SHP77 treated with DMSO at 0.1 percent for 48 hours (cell line): ENCODE measurements around the gene PDE4D.
A peak's percentile ranks its signal among the peaks of the same experiment; 100 is the strongest.

Experiments used
- DNase-seq: peaks from one replicate; lab custom pipeline; 2025; lab: John Stamatoyannopoulos, UW

PDE4D gene

DNA sequence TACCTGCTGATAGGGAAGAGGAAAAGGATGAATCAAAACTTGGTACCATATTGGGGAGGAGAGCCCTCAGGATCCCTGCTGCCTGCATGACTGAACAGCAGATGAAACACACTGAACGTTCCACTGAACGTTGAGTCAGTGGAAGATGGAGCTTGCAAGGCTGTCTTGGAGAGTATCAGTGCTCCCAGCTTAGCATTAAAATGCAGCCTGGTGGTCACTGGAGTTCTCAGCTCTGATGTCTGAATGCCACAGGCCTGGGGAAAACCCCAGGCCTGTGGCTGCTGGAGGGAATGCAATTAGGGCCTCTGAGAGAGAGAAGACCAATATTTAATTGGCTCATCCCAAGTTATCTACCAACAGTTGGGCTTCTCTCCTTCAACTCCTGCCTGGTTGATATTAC is 54.5 kb downstream of the PDE4D start:
- no peak for DNase-seq

DNA sequence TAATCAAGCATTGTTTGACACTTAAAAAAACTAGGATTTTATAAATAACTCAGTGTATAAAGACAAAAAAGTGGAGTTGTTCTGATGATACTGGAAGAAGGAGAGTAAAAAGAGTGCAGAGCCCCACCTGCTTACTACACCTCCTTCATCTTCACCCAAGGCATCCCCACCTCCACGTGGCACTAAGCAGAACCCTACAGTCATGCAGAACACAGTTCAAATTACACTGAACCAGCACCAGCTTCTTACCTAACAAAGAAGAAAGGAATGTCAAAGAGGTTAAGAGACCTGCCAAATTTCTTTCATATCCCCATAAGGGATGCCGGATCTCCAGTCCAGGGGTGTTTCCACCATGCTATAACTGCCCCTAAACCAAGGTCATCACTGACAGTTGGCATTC is 55.5 kb downstream of the PDE4D start:
- DNase-seq, result no peak

DNA sequence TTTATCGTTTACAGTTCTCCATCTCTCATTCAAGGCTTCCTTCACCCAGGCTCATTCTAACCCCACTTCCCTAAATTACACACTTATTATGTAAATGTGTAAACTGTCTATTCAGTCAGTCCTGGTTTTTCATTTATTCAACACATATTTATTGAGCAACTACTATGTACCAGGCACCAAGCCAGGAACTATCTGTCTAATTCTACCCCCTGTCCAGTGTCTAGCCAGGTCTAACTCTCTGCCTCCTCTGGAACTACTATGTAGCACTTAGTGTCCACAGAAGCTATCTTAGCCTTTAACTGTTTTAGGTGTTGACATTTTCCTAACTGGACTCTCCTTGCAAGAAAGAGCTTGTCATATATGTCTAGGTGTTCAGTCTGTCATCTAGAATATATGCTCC is 56.5 kb downstream of the PDE4D start:
- DNase-seq, result no peak

DNA sequence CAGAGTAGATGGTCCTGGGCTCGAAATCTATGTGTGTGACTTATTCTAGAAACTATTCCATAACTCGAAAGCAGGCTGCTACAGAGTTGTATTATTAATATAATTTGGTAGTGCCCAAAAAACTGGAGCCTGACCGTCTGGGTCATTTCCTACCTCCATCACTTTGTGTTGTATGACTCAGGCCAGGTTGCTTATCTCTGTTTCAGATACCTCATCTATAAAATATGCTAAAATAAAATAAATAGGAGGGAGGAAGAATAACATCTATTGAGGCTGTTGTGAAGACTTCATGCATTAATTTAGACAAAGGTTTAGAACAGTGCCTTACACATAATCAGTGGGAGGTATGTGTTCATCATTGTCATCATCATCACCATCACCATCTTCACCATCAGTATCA is 57.7 kb downstream of the PDE4D start:
- no peak for DNase-seq

DNA sequence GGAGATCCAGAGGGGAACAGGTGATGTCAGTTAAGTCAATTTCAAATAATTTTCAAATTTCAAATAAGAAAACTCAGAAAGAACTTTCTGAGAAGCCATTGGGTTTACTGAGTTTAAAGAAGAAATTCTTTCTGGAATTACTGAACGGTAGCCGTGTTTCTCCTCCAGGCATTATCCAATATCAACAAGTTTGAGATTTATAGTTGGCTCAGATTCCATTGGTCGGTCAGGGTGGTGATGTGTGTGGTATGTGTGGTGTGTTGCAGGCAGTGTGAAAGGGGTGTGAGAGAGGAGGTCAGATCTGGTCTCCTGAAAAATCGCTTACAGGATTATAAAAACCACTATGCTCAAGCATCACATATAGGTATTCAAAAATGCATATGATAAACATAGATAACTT is 60.1 kb downstream of the PDE4D start:
- DNase-seq, result no peak

DNA sequence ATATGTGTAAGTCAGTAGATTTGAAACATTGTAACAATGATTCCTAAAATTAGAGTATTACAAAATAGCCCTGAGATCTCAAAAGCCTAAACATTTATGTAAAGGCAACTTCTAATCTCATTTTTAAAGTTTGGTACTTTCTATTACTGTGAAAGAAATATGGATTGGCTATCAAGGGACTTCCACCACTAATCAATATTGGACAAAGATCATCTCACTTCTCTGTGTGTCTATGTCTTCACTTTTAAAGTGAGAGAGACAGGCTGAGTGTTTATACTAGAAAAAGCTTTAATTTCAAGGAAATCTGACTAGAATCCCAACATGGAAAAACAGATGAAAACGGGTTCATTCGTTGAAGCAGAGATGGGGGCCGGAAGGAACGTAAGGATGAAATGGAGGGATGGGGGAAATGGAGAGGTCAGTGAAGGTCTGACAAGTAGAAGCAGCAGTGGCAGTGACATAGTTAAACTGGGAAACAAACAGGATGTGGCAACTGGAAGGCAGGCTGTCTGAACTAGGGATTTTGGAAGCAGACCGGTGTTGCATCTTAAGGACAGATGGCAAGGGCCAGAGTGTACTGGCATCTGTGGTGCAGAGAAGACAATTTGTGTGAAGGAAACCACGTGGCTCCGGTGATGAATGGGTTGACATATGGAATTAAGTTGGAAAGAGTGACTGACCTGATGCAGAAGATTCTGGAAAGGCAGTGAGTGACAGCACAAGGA is 60.8 kb downstream of the PDE4D start:
- DNase-seq, result no peak

DNA sequence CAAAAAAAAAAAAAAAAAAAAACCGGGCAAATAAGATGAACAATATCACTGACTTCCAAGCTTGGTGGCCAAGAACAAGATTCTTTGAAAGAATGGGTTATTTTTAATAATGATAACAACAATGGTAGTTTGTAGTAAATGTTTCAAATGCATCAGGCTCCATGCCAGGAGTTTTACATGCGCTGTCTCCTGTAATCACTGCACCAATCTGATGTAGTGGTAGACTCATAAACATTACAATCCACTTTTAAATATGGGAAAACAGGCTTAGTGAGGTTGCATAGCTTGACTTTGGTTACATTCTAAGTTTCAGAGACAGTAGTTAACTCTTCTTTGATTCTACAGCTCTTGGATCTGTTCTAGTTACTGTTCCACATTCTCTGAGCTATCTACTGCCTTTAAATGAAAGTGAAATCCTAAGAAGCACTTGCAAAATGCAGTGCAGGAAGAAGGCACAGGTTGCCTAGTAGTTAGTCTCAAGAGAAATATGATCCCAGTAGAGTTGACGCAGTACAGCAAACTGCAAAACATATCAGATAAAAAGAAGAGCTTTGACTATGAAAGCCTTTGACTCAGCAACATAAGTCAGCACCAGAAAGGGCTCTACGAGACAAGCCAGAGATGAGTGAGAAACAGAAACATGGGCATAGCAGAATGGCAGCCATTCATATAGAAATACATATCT is 62.1 kb downstream of the PDE4D start:
- DNase-seq, result no peak

DNA sequence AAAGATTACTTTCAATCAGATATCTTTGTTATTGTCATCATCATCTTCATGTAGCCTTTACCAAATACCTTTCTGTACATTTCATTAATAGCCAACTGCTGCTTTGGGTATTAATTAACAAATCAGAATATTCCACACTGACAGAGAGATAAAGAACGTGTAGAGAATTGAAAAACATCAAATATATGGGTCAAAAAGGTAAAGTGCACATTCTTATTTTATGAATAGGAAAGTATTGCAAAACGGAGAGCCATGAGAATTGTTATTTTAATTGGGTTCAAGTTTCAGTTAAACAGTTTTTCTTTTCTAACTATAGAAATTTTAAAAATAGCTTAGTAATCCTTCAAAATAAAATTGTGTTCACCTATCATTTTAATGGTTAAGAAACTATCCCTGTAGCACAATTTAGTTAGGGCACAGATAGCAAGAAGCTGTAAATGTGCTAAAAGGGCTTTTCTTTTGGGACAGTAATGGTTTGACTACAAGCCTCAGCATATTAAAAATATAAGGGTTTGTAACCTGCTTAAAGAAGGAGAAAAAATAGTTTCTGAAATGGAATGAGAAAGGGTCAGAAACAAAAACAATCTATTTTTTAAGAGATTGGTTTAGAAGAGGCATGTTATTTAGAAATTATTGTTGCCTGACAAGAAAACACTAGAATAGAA is 62.9 kb downstream of the PDE4D start:
- no peak for DNase-seq

DNA sequence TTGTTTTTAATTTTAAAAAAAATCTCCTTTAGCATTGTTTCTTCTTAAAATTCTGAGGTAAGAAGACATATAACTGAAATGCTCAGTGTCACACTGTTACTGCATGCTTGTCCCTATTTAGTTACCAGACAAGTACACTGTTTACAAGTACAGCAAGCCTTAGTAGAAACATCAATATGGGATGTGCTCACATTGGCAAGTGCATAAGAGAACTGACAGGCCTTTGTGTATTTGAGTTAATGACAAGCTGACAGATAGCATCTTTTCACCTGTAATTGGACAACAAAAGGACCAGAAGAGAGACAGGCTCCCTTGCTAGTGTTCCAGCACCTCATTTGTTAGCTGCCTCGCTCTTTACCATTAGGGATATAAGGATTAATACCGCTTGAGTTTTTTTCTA is 63.6 kb downstream of the PDE4D start:
- DNase-seq, result no peak

DNA sequence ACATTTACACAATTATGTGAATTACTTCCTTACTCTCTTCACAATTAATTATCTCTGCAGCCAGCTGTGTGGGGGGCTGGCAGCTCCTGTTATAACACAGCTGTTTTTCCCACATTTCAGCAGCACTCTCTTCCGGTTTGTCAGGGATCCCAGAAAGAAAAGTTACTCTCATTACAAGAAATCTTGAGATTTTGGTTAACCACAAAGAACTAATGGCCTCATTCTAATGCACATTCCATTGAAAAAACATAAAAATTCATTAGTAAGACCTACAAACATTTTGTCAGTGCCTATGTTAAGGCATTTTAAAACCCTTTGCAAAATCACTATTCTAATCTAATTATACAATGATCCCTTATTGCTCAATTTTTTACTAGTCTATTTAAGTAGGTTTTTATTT is 64.1 kb downstream of the PDE4D start:
- DNase-seq, result no peak

DNA sequence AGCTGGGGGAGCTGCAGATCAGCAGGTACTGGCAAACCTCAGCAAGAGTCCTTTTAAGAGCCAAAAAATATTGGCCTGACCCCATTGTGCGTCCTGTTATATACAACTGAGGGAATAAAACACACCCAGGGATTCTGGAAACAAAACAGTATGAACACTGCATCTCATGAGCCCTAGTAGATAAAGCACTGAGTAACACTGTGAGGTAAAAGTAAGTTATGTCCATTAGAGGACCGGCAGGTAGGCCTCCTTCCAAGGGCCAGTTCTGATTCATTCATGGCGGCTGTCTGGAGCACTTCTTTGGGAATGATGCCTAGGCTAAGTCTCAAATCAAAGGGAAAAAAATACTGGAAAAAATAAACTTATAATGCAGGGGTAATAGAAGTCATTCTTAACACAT is 64.9 kb downstream of the PDE4D start:
- no peak for DNase-seq

DNA sequence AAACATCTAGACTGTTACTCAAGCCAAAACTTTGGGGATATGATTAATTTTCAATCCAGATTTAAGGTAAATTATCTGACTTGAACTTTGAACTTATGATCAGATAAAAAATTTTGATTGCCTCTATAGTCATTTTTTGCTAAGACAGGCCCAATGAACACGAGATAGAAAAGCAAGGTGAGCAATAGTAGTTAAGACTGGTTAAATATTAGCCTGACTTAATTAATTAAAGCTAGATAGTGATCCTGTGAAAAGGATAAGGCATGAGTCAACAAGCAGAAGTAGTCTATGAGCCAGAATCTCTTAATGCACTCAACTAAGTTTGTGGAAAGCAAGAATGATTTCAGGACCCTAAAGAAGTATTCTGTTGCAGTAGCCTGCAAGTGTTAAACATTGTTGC is 66.5 kb downstream of the PDE4D start:
- DNase-seq, result no peak

DNA sequence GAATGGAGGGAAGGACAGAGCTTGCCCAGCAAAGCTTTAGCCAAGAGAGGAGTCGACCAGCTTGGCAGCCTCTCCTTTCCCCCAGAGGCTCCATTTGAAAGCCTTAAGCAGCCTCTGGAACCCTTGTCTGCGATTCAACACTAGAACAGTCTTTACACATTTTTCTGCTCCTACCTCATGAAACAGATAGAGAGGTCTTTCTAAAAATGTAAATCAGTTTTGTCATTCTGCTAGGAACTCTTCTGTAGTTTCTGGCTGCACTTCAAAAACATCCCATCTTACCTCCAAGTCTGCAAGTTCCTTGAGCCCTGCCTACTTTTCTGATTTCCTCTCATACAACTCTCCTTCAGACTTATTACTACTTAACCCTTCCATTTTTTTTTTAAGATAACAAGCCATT is 70.1 kb downstream of the PDE4D start:
- no peak for DNase-seq

DNA sequence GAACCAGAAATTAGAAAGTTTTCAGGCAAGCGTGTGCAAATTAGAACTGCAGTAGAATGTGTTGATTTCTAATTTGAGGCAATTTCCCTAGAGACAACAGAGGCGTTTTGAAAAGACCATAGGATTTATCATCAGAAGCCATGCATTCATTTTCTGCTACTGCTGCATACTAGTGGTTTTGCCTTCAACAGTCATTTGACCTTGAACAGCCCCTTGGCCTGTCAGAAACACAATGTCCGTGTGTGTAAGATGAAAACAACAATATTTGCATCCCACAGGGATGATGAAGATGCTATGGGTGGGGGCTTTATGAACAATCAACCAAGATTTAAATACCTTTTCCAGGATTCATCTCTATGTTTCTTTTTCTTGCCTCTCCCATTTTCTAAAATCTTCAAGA is 73.7 kb downstream of the PDE4D start:
- no peak for DNase-seq

DNA sequence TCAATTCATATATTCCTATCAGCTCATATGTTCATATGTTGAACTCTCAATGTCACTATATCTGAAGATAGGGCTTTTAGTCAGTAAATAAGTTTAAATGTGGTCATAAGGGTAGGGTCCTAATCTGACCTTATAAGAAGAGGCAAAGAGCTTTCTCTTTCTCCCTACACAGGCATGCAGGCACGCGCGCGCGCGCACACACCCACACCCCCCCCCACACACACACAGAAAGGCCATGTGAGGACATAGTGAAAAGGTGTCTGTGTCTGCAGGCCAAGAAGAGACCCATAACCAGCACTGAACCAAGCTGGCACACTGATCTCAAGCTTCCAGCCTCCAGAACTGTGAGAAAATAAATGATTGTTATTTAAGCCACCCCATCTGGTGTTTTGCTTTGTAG is 76.0 kb downstream of the PDE4D start:
- no peak for DNase-seq

DNA sequence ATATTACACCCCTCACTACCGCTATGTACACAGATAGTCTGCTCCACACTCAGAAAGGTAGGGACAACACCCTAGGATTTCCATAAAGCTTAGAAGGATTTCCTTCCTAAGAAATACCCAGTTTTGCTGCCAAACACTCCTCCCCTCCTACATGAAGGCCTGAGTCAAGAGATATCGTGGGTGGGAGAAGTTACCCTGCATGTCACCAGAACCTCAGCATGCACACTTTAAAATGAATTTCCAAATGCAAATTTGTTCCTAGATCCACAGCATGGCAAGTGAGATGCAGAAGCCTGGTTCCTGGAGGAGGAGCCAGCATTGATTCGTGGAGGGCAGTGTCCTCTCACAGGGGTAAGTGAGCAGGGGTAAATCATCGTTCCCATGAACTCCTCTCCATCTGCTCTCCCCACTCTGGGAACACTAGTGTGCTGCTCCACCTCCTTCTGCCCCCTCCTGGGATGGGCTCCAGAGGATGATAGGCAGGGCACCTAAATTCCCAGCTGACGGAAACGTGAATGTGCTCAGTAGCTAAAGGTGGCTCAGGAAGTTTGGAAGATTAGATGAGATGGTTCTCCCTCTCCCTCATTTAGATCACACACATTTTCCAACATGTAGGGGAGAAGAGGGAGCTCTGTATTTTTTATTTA is 76.7 kb downstream of the PDE4D start:
- DNase-seq, result no peak

DNA sequence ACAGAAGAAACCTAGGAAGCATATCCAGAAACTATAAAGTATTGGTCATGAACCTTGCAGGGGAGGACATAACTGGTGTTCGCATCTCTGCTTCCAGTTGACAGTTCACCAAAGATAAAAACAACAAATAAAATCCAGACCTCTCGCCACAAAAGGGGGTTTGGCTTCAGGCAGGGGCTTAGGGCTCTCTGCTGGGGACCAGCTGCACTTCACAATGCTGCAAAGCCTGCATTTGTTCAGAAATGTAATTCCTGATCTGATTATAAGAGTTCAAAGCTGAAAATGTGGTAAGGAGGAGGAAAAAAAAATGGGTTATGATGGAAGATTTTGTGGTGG is 79.0 kb downstream of the PDE4D start:
- no peak for DNase-seq

DNA sequence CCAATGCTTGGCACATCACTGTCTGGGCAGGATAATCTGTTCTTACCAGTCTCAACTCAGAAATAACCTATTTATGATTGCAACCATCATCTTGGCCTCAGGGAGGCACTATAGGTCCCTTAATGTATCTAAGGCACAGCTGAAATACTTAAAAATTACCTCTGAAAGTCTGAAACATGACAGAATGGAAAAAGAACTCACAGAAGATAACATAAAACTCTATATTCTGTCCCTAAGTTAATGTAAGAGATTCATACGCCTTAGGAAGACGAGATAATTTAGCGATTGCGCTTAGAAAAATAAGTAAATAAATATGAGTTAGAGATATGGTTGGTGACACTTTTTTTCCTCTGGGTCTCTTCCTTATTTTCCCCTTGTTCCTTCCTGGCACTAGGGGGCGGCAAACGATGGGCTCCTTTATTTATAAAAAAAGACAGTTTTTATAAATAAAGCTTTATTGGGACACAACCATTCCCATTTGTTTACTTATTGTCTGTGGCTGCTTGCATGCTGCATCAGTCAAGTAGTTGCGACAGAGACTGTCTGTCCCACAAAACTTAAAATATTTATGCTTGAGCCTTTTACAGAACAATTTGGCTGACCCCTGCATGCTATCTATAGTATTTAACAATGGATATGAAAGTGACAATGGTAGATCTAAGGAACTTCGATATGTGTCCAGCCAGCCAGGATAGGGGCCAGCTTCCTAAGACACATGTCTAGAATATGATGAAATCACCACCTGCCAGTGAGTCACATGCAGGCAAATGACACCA is 79.6 kb downstream of the PDE4D start:
- peak; percentile 38 for DNase-seq

DNA sequence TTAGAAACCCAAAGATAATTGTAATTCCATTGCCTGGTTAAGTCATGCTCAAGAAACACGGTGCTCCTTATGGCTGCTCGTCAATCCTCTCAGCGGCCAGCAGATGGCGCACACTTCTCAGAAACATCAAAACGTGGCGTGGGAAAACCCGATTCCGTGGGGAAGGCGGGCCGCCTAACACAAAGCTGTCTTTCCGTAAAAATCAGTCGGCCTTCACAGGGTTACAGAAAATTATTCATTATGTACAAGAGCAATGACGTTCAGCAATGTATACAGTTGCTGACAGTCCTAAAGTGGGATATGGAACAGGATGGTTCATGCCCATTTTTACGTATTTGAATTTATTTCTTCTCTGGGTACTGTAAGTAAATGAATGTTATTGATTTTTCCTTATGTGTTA is 83.5 kb downstream of the PDE4D start:
- DNase-seq, result no peak

DNA sequence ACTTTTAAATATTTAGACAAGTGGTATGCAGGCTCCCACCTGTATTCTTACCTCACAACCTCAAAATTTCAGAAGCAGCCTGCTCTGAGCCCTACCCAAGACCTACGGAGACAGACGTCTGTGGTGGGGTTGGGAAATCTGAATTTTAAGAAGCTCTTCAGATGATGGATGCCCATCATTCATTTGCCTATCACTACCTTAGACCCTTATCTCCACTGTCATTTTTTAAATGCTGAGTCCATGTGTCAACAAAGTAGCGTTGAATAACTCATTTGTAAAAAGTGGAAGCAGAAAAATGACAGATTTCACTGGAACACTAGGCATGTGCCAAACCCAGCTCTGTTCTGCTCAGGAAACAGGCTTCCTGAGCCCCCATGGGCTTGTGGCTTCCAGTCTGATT is 85.7 kb downstream of the PDE4D start:
- no peak for DNase-seq

DNA sequence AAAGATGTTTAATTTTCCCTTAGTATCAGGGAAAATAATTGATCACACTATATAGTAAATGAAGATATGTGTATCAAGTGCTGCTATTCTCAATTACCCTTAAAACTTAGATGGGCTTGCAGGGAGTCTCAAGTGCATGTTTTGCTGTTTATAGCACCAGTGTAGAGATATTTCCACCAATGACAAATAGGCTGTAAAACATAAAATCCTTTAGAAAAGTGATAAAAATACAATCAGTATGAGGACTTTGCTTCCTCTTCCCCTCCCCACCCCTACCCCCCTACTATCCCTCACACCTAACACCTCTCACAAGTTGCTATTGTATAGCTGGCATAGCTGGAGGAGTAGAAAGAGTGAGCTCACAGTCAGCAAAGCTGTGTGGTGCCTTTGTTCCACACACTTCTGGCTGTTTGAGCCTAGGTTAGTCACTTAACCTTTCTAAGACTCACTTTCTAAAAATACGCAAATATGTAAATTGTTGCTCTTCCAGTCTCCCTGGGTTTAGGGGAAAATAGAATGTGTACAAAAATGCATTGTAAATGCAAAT is 93.1 kb downstream of the PDE4D start:
- DNase-seq, result no peak
